ENCODE results near the gene CAPN2. TPM values are rescaled to one million over a fixed set of nuclear protein-coding genes. Genes with fewer than 3 reads are reported as not detected.
"Not testable (repeated sequence)": the region's sequence is repeated elsewhere in the genome, so short reads cannot be mapped to it uniquely, and the experiment has no call there.

Gene CAPN2
- total and polyA plus RNA-seq, 2 donors from 2014 or later = 175 to 276 TPM

- Histone ChIP-seq H3K9me3 (ENCODE audit: control insufficient read depth in 2 of 3, insufficient read depth in 1 of 3, low read length in 3 of 3) (no peaks in the 10 kb centered on the region), H3K36me3 (ENCODE audit: control insufficient read depth in 2 of 3, insufficient read depth in 3 of 3, low read length in 3 of 3) (peaks cover 0 to 4% (median 0%) of the 10 kb centered on the region in 3 donors), H3K4me3 (ENCODE audit: low read length in 3 of 3) (peak overlapping the region in 2 of 3 donors; percentile 16 to 52), H3K27ac (ENCODE audit: low read depth in 2 of 2, low read length in 2 of 2) (peak overlapping the region; percentile 80 to 88), H3K27me3 (ENCODE audit: control insufficient read depth, insufficient read depth, low read length) (no peaks in the 10 kb centered on the region), H3K9ac (ENCODE audit: low read length in 3 of 3) (peak overlapping the region in 1 of 3 donors; percentile 69), H3K4me1 (ENCODE audit: control insufficient read depth in 2 of 3, insufficient read depth in 2 of 3, low read depth in 1 of 3, low read length in 3 of 3) (peaks cover 0 to 24% (median 16%) of the 10 kb centered on the region in 3 donors)
- peak in 4 of 5 donors; percentile 81 to 93 (median 88) for DNase-seq
- FAIRE-seq = peak; percentile 51
- intact Hi-C loops (cut with DNase I) = no loop called here
- TF ChIP-seq CTCF (IDR thresholded peaks at IDR 0.05; ENCODE audit: borderline replicate concordance, extremely low read depth, insufficient read depth) = no peak
Observed at GRCh38 chr1:223738465-223739365, 26.4 kb downstream of the CAPN2 start.

GRCh38 chr1:223739366-223740037, 27.2 kb downstream of the CAPN2 start:
- Histone ChIP-seq H3K27ac (ENCODE audit: low read depth in 2 of 2, low read length in 2 of 2) (peak overlapping the region; percentile 44 to 88), H3K36me3 (ENCODE audit: control insufficient read depth in 2 of 3, insufficient read depth in 3 of 3, low read length in 3 of 3) (peaks cover 0 to 5% (median 0%) of the 10 kb centered on the region in 3 donors), H3K4me1 (ENCODE audit: control insufficient read depth in 2 of 3, insufficient read depth in 2 of 3, low read depth in 1 of 3, low read length in 3 of 3) (peaks cover 0 to 20% (median 12%) of the 10 kb centered on the region in 3 donors), H3K4me3 (ENCODE audit: low read length in 3 of 3) (peak overlapping the region in 1 of 3 donors; percentile 2), H3K9ac (ENCODE audit: low read length in 3 of 3) (peak overlapping the region in 1 of 3 donors; percentile 69), H3K9me3 (ENCODE audit: control insufficient read depth in 2 of 3, insufficient read depth in 1 of 3, low read length in 3 of 3) (no peaks in the 10 kb centered on the region), H3K27me3 (ENCODE audit: control insufficient read depth, insufficient read depth, low read length) (no peaks in the 10 kb centered on the region)
- no peak for FAIRE-seq
- intact Hi-C loops (cut with DNase I) = no loop called here
- TF ChIP-seq CTCF (IDR thresholded peaks at IDR 0.05; ENCODE audit: borderline replicate concordance, extremely low read depth, insufficient read depth) = no peak
- no peak for DNase-seq

GRCh38 chr1:223740038-223740736, 27.8 kb downstream of the CAPN2 start:
- intact Hi-C loops (cut with DNase I); H3K9me3 ChIP-seq (ENCODE audit: control insufficient read depth in 2 of 3, insufficient read depth in 1 of 3, low read length in 3 of 3); FAIRE-seq; DNase-seq; H3K36me3 ChIP-seq (ENCODE audit: control insufficient read depth in 2 of 3, insufficient read depth in 3 of 3, low read length in 3 of 3); H3K27me3 ChIP-seq (ENCODE audit: control insufficient read depth, insufficient read depth, low read length): not testable (repeated sequence)
- peak overlapping the region in 1 of 3 donors; percentile 2 for H3K4me3 ChIP-seq (ENCODE audit: low read length in 3 of 3)
- H3K27ac ChIP-seq (ENCODE audit: low read depth in 2 of 2, low read length in 2 of 2) = peak overlapping the region; percentile 59 to 88
- peaks cover 0 to 17% (median 12%) of the 10 kb centered on the region in 3 donors for H3K4me1 ChIP-seq (ENCODE audit: control insufficient read depth in 2 of 3, insufficient read depth in 2 of 3, low read depth in 1 of 3, low read length in 3 of 3)
- peak overlapping the region in 1 of 3 donors; percentile 69 for H3K9ac ChIP-seq (ENCODE audit: low read length in 3 of 3)

Data from kidney (tissue), 14 donors.